GM04504 (cell line): ENCODE data around the gene SPNS1.
"Not testable (repeated sequence)": the region's sequence is repeated elsewhere in the genome, so short reads cannot be mapped to it uniquely, and the experiment has no call there.

ENCODE experiments used
- DNase-seq: peaks from one replicate; pipeline ENCODE4 v3.0.0-alpha.2; 2012; ENCODE audit warnings: low read depth

Gene SPNS1

GRCh38 chr16:28974437-28975157 is at the start of gene SPNS1:
Gene SPNS1 (plus strand): TSS chr16:28974778. CDS start chr16:28975152, 374 bp downstream.
- peak; percentile 91 for DNase-seq

- peak; percentile 54 for DNase-seq
These were observed 49.0 kb upstream of the SPNS1 start for GRCh38 chr16:28925386-28926228.

- not testable (repeated sequence) for DNase-seq
These were observed 48.3 kb upstream of the SPNS1 start for GRCh38 chr16:28926284-28926683.

DNA sequence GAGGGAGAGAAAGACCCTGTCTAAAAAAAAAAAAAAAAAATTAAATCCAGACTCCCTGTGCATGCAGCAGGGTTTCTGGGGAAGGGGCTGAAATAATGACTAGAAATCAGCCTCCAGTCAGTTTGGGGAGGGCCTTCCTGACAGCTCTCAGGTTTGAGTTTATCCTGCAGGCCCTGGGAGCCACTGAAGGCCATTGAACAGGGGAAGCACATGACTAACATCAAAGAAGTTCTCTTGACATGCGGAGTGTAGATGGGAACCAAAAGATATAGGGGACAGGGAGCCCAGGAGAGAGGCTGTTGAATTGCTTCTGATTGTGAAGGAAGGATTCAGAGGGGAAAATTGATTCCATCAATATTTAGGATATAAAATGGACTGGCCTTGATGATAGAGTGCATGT is 46.8 kb upstream of the SPNS1 start:
- DNase-seq: no peak

DNA sequence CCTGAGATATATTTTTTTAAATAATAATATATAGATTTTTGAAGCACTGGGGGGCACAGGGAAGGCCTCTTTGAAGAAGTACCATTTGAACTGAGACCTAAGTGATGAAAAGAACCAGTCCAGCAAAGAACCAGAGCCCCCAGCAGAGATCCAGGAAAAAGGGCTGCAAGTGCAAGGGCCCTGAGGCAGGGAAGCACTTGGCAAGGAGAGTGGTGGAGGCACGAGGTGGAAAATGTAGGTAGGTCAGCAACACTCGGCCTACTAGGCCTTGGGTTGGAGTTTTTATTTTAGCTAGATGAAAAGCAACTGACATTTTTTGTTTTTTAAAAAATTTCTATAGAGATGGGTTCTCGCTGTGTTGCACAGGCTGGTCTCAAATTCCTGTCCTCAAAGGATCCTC is 44.4 kb upstream of the SPNS1 start:
- no peak for DNase-seq

- no peak for DNase-seq
These were observed 43.9 kb upstream of the SPNS1 start for GRCh38 chr16:28930652-28931051.

DNA sequence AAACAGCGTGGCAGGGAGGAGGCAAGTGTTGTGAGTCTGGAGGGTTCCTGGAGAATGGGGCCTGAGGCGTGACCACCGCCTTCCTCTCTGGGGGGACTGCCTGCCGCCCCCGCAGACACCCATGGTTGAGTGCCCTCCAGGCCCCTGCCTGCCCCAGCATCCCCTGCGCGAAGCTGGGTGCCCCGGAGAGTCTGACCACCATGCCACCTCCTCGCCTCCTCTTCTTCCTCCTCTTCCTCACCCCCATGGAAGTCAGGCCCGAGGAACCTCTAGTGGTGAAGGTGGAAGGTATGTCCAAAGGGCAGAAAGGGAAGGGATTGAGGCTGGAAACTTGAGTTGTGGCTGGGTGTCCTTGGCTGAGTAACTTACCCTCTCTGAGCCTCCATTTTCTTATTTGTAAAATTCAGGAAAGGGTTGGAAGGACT is 42.8 kb upstream of the SPNS1 start, which contains the start of gene CD19:
Gene CD19 (plus strand): TSS at position 171 of the 425 bp plus-strand sequence. CDS start 30 bp downstream, at position 201.
- DNase-seq: no peak

DNA sequence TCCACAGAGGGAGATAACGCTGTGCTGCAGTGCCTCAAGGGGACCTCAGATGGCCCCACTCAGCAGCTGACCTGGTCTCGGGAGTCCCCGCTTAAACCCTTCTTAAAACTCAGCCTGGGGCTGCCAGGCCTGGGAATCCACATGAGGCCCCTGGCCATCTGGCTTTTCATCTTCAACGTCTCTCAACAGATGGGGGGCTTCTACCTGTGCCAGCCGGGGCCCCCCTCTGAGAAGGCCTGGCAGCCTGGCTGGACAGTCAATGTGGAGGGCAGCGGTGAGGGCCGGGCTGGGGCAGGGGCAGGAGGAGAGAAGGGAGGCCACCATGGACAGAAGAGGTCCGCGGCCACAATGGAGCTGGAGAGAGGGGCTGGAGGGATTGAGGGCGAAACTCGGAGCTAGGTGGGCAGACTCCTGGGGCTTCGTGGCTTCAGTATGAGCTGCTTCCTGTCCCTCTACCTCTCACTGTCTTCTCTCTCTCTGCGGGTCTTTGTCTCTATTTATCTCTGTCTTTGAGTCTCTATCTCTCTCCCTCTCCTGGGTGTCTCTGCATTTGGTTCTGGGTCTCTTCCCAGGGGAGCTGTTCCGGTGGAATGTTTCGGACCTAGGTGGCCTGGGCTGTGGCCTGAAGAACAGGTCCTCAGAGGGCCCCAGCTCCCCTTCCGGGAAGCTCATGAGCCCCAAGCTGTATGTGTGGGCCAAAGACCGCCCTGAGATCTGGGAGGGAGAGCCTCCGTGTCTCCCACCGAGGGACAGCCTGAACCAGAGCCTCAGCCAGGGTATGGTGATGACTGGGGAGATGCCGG is 42.0 kb upstream of the SPNS1 start:
- DNase-seq: no peak

DNA sequence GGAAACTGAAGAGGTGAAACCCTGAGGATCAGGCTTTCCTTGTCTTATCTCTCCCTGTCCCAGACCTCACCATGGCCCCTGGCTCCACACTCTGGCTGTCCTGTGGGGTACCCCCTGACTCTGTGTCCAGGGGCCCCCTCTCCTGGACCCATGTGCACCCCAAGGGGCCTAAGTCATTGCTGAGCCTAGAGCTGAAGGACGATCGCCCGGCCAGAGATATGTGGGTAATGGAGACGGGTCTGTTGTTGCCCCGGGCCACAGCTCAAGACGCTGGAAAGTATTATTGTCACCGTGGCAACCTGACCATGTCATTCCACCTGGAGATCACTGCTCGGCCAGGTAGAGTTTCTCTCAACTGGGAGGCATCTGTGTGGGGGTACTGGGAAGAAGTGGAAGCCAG is 41.4 kb upstream of the SPNS1 start:
- DNase-seq: no peak

- no peak for DNase-seq
These were observed 39.2 kb upstream of the SPNS1 start for GRCh38 chr16:28935346-28935745.

DNA sequence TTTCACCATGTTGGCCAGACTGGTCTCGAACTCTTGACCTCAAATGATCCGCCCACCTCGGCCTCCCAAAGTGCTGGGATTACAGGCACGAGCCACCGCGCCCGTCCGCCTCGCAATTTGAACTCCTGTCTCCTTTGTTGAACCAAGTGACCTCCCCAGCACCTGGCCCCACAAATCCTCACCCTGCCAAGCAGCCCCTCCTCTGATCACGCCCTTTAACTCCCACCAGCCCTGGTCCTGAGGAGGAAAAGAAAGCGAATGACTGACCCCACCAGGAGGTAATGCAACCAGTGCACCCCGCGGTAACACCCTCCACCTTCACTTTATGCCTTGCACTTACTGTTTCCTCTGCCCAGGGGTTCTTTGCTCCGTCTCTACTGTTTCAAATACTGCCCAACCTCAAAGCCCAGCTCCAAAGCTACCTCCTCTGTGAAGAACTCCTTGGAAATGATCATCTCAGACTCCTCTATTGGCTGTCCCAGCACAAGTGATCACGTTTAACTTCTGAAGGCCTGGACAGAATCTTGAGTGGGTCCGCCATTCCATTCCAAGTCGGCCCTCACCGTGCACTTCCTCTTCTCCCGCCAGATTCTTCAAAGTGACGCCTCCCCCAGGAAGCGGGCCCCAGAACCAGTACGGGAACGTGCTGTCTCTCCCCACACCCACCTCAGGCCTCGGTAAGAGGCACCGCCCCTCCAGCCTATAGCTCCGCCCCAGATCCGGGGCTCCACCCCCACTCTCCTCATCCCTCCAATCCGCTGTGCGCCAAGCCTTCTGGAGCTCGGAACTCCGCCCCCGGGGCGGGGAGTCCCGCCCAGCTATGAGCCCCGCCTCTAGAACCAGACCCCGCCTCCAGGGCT is 38.4 kb upstream of the SPNS1 start:
- DNase-seq: no peak

GRCh38 chr16:28936784-28937155 is 37.8 kb upstream of the SPNS1 start:
- DNase-seq: no peak

GRCh38 chr16:28937222-28937876 is 37.2 kb upstream of the SPNS1 start:
- no peak for DNase-seq

DNA sequence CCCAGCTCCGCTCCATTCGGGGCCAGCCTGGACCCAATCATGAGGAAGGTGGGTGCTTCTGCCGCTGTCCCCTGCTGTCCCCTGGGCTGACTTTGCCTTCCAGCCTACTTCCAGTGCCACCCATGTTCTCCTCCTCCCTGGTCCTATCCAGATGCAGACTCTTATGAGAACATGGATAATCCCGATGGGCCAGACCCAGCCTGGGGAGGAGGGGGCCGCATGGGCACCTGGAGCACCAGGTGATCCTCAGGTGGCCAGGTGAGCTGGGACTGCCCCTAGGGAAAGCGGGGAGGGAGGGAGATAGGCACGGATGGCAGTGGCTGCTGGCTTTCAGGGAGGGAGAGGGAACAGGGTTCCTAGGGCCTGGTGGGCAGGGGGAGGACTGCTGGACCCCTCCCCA is 35.9 kb upstream of the SPNS1 start:
- no peak for DNase-seq

GRCh38 chr16:28939825-28940224 is 34.8 kb upstream of the SPNS1 start:
- not testable (repeated sequence) for DNase-seq

DNA sequence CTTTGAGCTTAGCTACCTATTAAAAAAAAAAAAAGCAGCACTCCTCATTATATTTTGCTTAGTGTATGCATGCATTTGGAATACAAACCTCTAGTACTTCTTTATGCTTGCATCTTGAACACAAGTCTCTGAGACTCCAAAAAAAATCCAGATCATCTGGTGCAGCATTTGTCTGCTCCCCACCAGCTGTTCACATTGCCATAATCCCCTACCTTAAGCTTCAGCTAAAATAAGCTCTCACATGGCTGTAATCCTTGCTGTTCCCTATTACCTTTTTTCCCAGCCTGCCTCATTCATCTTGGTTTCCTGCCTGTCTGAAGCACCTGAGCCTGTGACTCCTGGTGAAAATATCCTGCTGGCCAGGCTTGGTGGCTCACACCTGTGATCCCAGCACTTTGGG is 31.3 kb upstream of the SPNS1 start:
- DNase-seq: no peak

- no peak for DNase-seq
These were observed 27.9 kb upstream of the SPNS1 start for GRCh38 chr16:28946681-28947080.

GRCh38 chr16:28950648-28951409 is 23.7 kb upstream of the SPNS1 start, which contains the start of gene NFATC2IP:
Gene NFATC2IP (plus strand): TSS chr16:28950937. CDS start chr16:28951012, 75 bp downstream.
- DNase-seq: peak; percentile 100

GRCh38 chr16:28951410-28951943 is 23.1 kb upstream of the SPNS1 start:
- no peak for DNase-seq

GRCh38 chr16:28958216-28958615 is 16.4 kb upstream of the SPNS1 start:
- DNase-seq: no peak
